HG03103 (cell line): ENCODE measurements around the gene ZDHHC1.

Experiments
- ATAC-seq: cut with Tn5 transposase; IDR thresholded peaks from one replicate; pipeline ENCODE4 v1.9.1; 2021; ENCODE audit warnings: low read depth; ENCODE audit not compliant: unreplicated experiment

ZDHHC1 gene

DNA sequence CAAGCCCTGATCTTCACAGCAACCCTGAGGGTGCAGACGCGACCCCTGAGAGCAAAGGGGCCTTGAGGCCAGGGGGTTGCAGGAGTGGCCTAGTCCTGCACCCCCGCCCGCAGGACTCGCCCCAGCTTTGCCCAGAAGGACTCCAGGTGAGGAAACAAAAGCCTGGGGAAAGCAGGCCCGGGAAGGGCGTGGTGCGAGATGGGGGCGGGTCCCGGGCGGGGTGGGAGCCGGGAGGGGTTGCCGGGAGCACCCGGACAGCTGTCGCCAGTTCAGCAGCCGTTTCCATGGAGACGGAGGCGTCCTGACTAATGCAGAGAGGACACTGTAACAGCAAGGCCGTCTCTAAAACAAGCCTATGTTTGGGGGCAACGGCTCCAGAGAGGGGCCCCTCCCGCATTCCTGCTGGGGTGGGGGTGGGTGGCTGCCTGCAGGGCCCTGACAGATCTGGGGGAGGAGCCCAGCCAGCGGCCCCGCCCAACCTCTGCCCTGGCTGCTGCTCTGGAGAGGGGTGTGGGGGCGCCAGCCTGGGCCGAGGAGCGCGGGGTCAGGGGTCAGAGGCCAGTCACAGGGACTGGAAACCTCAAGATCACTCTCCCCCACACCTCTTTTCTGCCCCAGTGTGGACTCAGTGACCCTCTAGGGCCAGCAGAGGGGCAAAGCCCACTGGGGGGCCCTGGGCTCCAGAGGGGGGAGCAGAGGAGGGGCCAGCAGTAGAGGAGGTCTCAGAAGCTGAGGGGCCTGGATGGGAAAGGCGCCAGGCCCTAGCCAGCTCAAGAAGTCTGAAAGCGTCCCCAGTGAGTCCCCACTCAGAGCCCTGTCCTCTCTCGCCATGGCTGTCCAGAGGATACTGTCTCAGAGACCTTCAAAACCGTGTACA lies 19.9 kb downstream of the ZDHHC1 start:
- ATAC-seq, result no peak

DNA sequence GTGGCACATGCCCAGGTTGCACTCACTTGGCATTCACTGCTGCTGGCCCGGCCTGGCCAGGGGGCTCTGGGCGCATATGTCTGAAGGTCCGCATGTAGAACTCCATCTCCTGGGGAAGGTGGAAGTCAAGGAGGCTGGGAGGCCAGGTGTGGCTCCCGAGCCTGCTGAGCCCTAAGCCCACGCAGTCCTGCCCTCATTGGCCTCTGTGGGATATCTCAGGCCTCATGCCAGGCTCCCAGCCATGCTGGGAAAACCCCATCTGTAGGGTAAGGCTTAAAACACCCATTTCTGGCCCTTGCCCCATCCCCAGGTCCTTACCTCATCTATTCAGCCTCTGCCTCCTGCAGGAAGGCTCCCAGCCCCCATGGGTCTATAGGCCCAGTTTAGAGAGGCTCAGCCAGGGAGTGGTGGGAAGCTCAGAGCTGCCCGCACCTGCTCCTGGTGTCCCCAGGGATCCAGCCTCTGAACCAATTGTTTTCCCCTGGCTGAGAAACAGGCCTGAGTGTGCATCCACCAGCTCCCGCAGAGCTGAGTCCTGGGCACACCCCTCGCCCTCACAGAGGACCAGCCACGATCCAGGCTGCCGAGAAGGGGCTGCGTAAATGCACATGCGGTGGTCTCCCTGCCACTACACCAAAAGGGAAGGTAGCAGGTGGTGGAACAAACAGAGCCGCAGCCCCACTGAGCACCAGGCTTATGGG lies 20.7 kb downstream of the ZDHHC1 start:
- ATAC-seq, result no peak

DNA sequence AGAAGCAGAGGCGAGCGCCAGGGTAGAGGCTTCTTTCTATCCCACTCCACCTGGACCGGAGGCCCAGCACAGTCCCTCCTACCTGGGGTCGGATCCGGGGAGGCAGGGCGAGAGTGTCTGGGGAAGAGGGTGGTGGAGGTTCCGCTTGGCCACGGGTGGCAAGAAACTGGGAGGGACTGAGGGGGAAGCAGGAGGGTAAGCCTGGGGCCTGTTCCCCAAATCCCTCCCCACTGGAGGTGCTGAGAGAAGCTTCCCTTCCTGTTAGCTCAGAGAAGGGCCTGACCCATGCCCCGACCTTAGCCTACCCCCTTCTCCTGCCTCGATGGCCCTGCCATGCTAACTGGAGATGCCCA lies 21.2 kb downstream of the ZDHHC1 start:
- ATAC-seq, result no peak

DNA sequence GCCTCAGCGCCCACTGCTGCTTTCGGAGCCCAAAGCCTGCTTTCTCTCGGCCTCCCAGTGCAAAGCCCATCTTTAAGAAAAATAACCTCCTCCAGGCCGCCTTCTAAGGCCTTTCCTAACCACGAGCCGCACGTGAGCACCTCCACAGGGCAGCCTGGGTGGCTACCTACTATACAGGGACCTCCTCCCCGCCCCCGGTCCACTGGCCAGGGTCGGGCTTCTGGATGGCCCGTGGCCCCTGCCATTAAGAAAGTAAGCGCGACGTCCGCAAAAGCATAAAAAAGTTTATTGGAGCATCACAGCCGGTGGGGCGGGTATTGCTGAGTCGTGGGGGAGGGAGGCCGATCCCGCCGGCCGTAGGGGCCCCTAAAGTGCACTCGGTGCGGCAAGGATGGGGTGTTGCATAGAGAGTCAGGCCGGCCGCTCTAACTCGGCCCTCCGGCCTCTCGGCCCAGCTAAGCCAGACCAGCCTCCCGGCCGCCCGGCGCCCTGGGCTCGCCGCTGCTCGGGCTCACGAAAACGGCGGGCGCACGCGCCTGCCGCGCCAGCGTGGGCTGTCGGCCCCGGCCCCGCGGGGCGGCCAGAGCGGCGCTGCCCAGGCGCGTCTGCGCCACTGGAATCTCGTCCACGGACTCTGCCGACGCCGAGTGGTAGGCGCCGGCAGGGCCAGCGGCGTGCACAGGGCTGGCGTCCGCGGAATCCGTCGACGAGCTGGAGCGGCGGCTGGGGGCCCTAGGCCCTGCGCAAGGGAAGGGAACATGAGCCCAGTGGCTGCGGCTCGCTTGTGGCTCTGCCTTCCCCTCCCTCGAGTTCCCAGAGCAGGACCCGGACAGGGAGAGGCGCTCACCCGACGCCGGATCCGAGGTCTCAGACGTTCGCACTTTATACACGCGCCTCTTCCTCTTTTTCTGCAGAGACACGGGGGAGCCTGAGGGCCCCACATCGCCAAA lies 21.8 kb downstream of the ZDHHC1 start:
- no peak for ATAC-seq

DNA sequence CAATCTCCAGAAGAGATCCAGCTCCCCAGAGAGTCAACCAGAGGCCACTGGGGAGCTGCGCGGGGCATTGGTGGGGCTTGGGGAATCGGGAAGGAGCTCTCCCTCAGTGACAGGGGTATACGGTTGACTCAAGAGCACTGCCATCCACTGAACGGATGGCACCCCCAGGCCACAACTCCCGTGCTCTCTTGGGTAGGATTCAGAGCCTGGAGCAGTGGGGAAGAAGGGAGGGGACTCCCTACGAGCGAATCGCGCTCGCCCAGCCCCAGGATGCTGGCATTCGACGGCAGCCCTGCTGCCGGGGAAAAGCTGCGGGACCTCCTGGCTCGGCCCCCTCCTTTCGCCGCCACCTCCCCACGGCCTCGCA lies 22.5 kb downstream of the ZDHHC1 start:
- ATAC-seq, result no peak

DNA sequence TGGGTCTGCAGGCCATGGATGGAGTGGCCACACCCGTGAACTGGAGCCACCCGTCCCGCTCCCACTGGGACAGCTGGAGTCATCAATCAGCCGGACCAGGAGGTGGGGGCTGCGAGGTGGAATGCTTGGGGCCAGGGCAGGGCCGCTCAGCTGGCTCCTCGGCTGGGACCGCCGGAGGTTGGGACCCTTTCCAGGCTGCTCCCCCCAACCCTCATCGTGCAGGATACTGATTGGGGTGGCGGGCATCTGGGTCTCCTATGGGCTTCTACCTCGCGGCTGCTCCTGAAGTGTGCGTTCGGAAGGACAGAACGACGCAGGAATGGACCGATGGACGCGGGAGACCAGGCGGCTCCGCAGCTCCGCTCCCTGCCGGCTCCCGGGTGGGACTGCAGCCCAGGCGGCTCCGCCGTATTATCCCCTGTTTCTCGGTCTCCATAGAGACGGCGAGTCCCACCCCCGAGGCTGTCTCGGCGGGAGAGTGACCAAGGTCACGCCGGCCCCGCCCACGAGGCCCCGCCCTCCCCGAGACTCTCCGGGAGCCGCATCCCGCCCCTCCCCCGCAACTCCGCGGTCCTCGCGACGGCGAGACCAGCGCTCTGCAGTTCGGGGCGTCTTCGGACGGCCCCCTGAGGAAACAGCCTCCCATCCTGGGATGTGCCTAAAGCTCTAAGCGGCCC lies 23.0 kb downstream of the ZDHHC1 start, which contains the start of gene TPPP3:
TSS of gene TPPP3 (minus strand) at position 388 of the 677 bp plus-strand sequence. CDS start 2,387 bp downstream, outside the sequence.
- ATAC-seq, result no peak

DNA sequence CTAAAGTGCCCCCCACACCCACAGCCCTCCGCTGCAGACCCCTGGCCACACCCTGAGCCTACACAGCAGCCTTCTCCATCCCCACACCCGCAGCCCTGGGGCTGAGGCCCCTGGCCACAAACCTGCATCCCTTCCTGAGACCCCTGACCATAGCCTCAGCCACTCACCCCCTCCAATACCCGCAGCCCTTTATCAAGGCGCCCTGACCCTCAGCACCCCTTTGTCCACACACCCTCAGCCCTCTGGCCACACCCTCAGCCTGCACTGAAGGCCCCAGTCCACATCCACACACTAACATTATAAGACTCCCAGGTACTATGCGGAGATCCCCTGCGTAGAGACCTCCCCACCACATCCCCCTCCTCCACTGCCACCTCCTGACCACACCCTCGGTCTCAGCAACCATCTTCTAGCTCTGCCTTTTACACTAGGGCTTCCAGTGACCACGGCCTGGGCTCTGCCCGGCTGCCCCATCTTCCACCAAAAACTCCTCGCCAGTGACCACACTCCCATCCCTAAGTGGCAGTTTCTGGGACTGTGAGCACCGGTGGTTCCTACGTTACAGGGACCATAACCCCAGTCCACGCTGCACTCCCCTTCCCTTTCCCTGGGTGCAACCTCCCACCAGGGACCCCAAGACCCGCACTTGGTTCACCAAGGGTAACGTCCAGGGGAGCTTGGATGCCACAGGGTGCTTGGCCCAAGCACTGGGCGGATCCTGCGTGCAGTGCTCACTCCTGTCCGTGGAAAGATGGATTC lies 23.8 kb downstream of the ZDHHC1 start:
- no peak for ATAC-seq

DNA sequence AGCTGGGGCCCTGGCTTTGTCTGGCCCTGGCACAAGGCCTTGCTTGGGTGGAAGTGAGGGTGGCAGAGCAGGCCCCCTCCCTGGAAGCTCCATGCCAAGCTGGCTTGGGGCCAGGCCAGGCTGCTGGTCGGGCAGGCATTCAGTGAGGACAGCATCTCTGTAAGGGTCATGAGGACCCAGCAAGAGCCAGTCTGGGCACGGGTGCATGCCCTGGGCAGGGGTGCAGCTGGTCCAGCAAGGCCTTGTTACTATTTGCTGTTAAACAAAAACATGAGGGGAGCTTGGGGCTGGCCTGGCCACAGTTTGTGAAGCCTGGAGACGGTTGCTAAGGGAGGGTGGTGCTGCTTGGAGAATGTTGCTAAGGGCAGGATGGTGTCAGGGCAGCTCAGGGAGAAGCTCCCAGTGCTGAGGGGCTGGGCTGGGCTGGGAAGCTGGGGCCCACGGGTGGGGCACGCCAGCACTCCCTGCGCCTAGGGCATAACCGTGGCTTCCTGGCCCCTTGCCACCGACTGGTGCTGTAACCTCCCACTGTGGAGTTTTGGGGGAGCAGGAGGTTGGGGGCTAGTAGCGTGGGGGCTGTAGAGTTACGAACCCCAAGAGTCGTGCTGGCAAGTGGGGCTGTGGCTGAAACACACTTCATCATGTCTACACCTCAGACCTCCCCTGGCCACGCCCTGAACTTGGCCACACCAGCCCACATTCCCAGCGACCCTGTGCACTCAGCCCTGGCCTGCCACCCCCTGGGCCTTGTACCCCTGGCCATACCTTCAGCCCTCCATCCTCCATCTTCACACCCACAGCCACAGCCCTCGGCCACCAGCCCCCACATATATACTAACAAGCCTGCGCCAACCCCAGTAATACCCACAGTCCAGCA lies 24.6 kb downstream of the ZDHHC1 start:
- ATAC-seq, result no peak

DNA sequence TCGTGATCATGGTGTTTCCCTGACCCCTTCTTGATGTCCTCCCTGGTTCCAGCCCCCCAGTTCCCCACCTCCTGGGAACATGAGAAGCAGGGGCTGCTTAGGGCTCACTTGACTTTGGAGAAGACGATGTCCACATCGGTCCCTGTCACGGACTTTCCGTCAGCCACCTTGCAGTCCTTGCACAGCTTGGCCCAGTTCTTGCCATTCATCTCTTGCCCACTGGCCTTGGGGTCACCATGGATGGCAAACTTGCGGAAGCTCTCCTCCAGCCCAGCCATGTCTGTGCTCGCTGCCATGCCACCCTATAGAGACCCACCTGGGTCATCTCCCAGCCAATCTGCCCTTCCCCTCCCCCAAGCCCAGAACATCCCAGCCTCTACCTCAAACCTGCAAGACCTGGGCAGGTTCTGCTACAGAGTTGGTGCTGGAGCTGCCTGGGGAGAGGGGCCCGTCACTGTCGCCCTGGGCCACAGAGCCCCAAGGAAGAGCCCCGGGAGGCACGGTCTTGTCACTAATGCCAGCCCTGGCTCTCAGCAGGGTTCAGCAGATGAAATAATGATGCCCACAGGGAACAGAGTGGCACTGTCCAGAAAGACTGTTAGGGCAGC lies 25.4 kb downstream of the ZDHHC1 start:
- ATAC-seq, result no peak

DNA sequence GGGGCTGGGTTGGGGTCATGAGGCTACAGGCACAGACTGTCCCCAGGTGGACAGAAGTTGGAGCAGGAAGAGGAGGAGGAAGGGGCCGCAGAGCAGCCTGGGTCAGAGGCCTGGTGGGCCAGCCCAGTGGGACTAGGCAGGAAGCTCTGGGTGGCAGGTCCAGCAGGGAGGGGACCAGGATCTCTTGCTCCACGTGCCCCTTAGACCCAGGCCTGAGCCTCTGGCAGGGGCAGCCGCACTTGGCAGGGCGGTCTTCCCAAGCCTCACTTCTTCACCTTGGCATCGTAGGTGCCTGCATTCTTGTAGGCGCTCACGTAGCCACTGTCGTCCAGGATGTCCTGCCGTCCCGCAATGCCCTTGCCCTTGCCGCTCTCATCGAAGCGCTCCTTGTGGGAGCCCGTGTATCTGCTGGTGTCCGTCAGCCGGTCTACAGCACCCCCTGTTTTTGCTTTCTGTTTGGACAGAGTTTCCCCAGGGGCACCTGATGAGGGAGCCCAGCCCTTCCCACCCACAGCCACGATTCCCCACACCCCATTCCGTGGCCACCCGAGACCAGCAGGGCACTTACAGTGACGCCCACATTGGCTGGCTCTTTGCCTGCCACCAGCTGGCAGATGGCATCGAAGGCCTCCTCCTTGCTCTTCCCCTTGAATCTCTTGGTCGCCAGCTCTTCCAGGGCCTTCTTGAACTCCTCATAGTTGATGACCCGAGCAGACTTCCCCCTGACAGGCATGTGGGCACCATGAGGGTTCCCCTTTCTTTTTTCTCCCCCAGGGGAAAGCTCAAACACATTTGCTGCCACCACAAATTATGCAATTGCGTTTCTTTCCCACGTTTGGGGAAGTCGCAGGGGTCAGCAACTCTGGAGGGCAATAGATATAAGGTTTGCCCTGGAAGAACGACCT lies 26.1 kb downstream of the ZDHHC1 start:
- ATAC-seq, result no peak

DNA sequence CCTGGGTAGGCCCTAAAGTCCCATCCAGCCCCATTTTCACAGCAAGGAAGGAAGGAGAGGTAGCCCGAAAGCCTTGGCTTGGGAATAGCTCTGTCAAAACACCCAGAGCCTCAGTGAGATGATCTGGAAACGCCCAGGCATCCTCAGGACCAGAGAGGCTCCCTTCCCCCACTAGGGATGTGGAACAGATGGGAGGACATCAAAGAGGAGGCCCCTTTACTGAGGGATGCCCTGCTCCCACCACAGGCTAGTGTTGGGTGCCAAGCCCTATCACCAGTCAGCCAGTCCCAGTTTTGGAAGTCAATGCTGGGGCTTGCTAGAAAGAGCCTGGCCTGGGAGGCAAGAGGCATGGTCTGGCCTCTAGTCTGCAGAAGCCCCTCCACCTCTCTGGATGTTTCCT lies 27.7 kb downstream of the ZDHHC1 start:
- no peak for ATAC-seq

DNA sequence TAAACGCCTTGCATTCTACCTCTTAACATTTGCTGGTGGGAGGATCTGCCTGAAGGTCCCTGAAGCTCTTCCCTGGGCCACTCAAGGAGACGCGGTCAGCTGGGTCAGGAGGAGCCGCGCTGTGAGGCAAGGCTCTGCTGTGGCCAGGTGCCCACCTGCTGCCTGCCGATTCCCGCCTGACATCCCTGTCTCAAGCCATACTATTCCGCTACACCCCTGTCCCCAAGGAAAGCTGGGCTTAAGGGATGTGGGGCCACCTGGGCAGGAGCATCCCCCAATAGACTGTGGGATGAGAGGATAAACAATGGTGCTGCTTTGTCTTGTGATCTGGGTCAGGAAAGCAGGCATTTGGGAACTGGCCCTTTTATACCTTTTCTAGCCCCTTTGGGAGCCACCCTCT lies 28.1 kb downstream of the ZDHHC1 start:
- no peak for ATAC-seq

DNA sequence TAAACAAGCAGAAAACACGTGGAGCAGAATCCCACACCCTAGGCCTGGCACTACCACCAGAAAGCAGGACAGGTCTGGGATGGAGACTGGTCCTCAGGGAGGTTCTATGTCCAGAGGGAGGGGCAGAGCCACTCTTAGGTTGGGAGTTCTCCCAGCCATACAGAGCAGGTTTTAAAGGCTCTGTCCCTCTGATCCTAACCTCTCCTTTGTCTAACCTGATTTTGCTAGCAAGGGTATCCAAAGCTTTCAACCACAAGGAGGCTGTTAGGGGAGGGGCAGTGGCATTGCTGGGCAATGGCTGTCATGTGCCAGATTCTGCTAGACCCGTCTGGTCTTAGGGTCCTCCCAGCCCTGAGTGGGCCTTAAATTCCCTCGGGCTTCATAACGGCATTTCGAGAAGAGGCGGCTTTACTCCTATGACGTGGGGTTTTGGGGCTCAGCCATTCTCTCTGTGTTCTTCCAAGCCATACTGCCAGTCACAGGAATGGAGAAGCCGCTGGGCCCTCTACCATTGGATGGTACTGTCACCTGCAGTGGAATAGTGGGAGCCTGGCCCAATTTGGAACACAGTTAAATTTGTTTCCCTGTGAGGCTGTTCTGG lies 28.7 kb downstream of the ZDHHC1 start:
- ATAC-seq, result no peak

DNA sequence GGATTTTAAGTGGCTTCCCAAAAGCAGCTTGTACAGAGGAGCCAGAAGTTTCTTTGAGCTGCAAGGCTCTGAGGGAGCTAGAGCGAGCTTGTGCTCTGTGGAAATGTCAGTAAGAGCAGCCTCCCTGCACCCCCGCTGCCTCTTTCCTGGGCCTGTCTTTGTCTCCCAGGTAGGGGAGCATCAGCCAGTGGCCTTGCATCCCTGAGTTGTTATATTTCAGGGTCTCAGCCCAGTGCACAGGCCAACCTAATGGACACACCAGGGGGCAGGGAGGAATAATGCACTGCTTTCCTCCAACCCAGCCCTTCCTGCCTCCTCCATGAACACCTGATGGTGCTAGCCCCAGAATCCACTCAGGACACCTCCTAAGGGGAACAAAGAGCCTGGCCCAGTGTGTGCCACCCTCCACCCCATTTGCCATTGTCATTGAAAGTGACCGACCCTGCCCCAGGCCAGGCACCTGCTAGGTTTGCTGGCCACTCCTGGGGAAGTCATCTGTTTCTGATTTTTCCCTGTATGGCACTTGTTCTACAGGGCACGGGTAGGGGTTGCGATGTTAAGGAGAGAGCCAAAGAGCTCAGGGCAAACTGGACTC lies 29.3 kb downstream of the ZDHHC1 start:
- no peak for ATAC-seq

DNA sequence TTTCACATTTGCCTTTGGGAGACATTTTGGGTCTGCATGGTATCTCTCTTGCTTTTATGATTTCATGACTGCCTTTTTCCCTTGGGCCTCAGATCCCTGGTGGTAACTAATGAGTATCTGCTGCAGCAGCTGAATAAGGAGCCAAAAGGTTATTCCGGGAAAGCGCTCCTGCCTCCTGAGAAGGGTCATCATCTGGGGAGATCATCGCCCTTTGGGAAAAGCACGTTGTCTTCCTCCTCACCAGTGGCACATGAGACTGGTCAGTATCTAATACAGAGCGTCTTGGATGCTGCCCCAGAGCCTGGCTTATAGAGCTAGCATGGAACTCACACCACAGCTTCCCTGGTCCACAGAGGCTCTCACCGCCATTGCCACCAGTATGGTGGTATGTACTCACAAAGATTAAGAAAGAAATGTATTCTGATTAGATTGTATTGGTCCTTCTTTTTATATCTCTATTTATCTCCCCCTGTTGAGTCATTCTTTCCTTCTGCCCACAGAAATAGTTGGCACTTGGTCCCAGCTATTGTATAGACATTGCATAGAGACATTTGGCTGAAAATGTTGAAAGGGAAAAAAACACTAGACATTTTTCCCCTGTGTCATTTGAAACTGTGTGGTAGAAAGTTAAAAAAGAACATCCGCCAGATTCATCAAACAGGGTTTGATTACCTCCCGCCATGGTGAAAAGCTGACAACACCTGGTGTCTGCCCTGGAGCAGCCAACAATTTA lies 31.3 kb downstream of the ZDHHC1 start:
- no peak for ATAC-seq

DNA sequence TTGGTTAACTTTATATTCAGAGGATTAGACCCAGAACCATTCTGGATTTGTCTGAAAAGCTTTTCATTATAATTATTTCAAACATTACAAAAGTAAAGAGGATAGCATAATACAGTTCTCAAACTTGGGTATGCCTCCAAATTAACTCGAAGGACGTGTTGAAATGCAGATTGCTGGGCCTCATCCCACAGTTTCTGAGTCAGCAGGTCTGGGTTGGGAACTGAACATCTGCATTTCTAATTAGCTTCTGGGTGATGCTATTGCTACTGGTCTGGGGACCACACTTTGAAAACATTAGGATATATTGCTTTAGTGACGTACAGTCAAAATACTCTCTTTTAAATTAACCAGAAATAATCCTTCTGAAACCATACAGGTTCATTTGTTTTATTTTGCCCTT lies 33.0 kb downstream of the ZDHHC1 start:
- ATAC-seq, result no peak
